SK-N-SH treated with all-trans-retinoic acid at 6 μM for 48 hours (cell line): ENCODE measurements around the gene C2CD3.

Experiments used
- ATAC-seq: fragments of 200-7000 bp; cut with Tn5 transposase; 3 replicates; pipeline ENCODE4 v1.9.1; 2020; ENCODE audit warnings: mild to moderate bottlenecking, moderate library complexity
- ARNTL ChIP-seq: fragments of 450-650 bp; formaldehyde crosslinking; IDR thresholded peaks from 2 replicates; pipeline ENCODE4 v1.5.0; 2020; ENCODE audit warnings: low read depth, mild to moderate bottlenecking, moderate library complexity, borderline replicate concordance
- BACH2 ChIP-seq: fragments of 250-450 bp; sonication (Bioruptor Pico); IDR thresholded peaks from 2 replicates; pipeline ENCODE4 v1.9.0; 2021; ENCODE audit warnings: mild to moderate bottlenecking, borderline replicate concordance
- CSDC2 ChIP-seq: fragments of 250-450 bp; sonication (Bioruptor Pico); IDR thresholded peaks from 2 replicates; pipeline ENCODE4 v1.5.0; 2020; ENCODE audit warnings: mild to moderate bottlenecking, moderate library complexity
- ESRRG ChIP-seq: fragments of 250-450 bp; sonication (Bioruptor Pico); IDR thresholded peaks from 2 replicates; pipeline ENCODE4 v1.6.1; 2021; ENCODE audit warnings: mild to moderate bottlenecking
- GLIS3 ChIP-seq: fragments of 250-450 bp; sonication (Bioruptor Pico); IDR thresholded peaks from 2 replicates; pipeline ENCODE4 v1.5.0; 2020; ENCODE audit warnings: mild to moderate bottlenecking, moderate library complexity
- ISL1 ChIP-seq: fragments of 250-450 bp; sonication (Bioruptor Pico); IDR thresholded peaks from 2 replicates; pipeline ENCODE4 v2.1.2; 2022; ENCODE audit warnings: mild to moderate bottlenecking, moderate library complexity
- PPARA ChIP-seq: fragments of 250-450 bp; sonication (Bioruptor Pico); IDR thresholded peaks from 2 replicates; pipeline ENCODE4 v1.5.0; 2020; ENCODE audit warnings: mild to moderate bottlenecking, borderline replicate concordance
- RARB ChIP-seq: fragments of 250-450 bp; sonication (Bioruptor Pico); IDR thresholded peaks from 2 replicates; pipeline ENCODE4 v1.8.0; 2021; ENCODE audit warnings: mild to moderate bottlenecking, moderate library complexity
- SNAI2 ChIP-seq: fragments of 250-450 bp; sonication (Bioruptor Pico); IDR thresholded peaks from 2 replicates; pipeline ENCODE4 v1.5.0; 2020; ENCODE audit warnings: mild to moderate bottlenecking, moderate library complexity
- TCF4 ChIP-seq: fragments of 250-450 bp; sonication (Bioruptor Pico); IDR thresholded peaks from 2 replicates; pipeline ENCODE4 v1.8.0; 2021; ENCODE audit warnings: mild to moderate bottlenecking, moderate library complexity, borderline replicate concordance
- TOX ChIP-seq: fragments of 250-450 bp; sonication (Bioruptor Pico); IDR thresholded peaks from 2 replicates; pipeline ENCODE4 v1.8.0; 2021; ENCODE audit warnings: mild to moderate bottlenecking, moderate library complexity, borderline replicate concordance
- ZFP3 ChIP-seq: fragments of 250-450 bp; sonication (Bioruptor Pico); IDR thresholded peaks from 2 replicates; pipeline ENCODE4 v1.5.0; 2020; ENCODE audit warnings: mild to moderate bottlenecking, moderate library complexity
- ZNF565 ChIP-seq: fragments of 450-650 bp; formaldehyde crosslinking; conservative IDR thresholded peaks from 2 replicates; pipeline ENCODE4 v1.5.0; 2020; ENCODE audit warnings: low read depth, mild to moderate bottlenecking, moderate library complexity
- ZNF8 ChIP-seq: fragments of 450-650 bp; formaldehyde crosslinking; IDR thresholded peaks from 2 replicates; pipeline ENCODE4 v1.5.0; 2020; ENCODE audit warnings: mild to moderate bottlenecking, moderate library complexity
- TF ChIP-seq, protein P1 (sequence below): fragments of 250-450 bp; sonication (Bioruptor Pico); IDR thresholded peaks from 2 replicates; pipeline ENCODE4 v1.8.0; 2020; ENCODE audit warnings: mild to moderate bottlenecking, moderate library complexity, borderline replicate concordance
- TF ChIP-seq, protein P2 (sequence below): fragments of 250-450 bp; sonication (Bioruptor Pico); IDR thresholded peaks from 2 replicates; pipeline ENCODE4 v1.5.1; 2020; ENCODE audit warnings: low read depth, mild to moderate bottlenecking, moderate library complexity
- TF ChIP-seq, protein P3 (sequence below): fragments of 250-450 bp; sonication (Bioruptor Pico); IDR thresholded peaks from 2 replicates; pipeline ENCODE4 v1.8.0; 2021; ENCODE audit warnings: low read depth, mild to moderate bottlenecking, moderate library complexity, borderline replicate concordance
- TF ChIP-seq, protein P4 (sequence below): fragments of 250-450 bp; sonication (Bioruptor Pico); IDR thresholded peaks from 2 replicates; pipeline ENCODE4 v1.5.1; 2021; ENCODE audit warnings: mild to moderate bottlenecking, moderate library complexity

The C2CD3 gene

DNA sequence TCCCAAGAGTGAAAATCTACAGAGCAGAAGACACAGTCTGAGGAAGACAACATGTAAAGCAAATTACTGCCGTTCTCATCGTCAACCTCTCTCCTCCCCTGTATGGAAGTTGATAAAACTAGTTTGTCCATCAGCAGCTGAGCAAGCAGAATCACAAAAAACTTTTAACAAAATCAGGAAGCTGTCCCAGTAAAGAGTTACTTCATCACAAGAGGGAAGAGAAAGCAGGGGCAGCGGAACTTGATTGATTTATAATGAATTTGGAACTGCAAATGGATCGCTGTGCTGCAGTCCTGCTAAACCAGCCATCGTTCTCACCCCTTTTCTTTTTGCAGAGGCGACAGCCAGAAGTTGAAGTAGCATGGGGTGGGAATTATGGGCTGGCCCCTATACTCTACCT is 148.3 kb downstream of the C2CD3 start:
- no peak for ATAC-seq
- TF ChIP-seq, protein P1, sequence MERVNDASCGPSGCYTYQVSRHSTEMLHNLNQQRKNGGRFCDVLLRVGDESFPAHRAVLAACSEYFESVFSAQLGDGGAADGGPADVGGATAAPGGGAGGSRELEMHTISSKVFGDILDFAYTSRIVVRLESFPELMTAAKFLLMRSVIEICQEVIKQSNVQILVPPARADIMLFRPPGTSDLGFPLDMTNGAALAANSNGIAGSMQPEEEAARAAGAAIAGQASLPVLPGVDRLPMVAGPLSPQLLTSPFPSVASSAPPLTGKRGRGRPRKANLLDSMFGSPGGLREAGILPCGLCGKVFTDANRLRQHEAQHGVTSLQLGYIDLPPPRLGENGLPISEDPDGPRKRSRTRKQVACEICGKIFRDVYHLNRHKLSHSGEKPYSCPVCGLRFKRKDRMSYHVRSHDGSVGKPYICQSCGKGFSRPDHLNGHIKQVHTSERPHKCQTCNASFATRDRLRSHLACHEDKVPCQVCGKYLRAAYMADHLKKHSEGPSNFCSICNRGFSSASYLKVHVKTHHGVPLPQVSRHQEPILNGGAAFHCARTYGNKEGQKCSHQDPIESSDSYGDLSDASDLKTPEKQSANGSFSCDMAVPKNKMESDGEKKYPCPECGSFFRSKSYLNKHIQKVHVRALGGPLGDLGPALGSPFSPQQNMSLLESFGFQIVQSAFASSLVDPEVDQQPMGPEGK (CRISPR knock-in tag): no peak
- TF ChIP-seq, protein P2, sequence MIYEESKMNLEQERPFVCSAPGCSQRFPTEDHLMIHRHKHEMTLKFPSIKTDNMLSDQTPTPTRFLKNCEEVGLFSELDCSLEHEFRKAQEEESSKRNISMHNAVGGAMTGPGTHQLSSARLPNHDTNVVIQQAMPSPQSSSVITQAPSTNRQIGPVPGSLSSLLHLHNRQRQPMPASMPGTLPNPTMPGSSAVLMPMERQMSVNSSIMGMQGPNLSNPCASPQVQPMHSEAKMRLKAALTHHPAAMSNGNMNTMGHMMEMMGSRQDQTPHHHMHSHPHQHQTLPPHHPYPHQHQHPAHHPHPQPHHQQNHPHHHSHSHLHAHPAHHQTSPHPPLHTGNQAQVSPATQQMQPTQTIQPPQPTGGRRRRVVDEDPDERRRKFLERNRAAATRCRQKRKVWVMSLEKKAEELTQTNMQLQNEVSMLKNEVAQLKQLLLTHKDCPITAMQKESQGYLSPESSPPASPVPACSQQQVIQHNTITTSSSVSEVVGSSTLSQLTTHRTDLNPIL (CRISPR knock-in tag): no peak

DNA sequence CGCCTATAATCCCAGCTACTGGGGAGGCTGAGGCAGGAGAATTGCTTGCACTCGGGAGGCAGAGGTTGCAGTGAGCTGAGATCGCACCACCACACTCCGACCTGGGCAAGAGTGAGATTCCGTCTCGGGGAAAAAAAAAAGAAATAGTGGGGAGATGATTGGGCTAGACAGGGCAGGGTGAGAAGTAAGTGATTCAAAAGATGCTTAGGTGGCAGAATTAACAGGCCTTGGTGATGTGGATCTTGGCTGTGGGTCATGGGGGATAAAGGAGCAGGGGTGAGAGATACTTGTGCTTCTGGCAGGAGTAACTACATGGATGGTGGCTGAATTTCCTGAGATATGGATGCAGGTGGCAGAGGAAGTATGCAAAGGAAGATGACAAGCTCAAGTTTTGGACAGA is 148.8 kb downstream of the C2CD3 start:
- no peak for ATAC-seq
- TF ChIP-seq, protein P2 (CRISPR knock-in tag): no peak
- TF ChIP-seq ZFP3 (CRISPR knock-in tag) (no peak), ESRRG (no peak), ZNF8 (no peak), BACH2 (CRISPR knock-in tag) (no peak), TOX (no peak), CSDC2 (no peak), GLIS3 (CRISPR knock-in tag) (no peak), ARNTL (CRISPR knock-in tag) (no peak), PPARA (CRISPR knock-in tag) (no peak)
- TF ChIP-seq, protein P1 (CRISPR knock-in tag): no peak
- TF ChIP-seq, protein P3, sequence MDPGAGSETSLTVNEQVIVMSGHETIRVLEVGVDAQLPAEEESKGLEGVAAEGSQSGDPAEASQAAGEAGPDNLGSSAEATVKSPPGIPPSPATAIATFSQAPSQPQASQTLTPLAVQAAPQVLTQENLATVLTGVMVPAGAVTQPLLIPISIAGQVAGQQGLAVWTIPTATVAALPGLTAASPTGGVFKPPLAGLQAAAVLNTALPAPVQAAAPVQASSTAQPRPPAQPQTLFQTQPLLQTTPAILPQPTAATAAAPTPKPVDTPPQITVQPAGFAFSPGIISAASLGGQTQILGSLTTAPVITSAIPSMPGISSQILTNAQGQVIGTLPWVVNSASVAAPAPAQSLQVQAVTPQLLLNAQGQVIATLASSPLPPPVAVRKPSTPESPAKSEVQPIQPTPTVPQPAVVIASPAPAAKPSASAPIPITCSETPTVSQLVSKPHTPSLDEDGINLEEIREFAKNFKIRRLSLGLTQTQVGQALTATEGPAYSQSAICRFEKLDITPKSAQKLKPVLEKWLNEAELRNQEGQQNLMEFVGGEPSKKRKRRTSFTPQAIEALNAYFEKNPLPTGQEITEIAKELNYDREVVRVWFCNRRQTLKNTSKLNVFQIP (CRISPR knock-in tag): no peak
- TF ChIP-seq, protein P4, sequence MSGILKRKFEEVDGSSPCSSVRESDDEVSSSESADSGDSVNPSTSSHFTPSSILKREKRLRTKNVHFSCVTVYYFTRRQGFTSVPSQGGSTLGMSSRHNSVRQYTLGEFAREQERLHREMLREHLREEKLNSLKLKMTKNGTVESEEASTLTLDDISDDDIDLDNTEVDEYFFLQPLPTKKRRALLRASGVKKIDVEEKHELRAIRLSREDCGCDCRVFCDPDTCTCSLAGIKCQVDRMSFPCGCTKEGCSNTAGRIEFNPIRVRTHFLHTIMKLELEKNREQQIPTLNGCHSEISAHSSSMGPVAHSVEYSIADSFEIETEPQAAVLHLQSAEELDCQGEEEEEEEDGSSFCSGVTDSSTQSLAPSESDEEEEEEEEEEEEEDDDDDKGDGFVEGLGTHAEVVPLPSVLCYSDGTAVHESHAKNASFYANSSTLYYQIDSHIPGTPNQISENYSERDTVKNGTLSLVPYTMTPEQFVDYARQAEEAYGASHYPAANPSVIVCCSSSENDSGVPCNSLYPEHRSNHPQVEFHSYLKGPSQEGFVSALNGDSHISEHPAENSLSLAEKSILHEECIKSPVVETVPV (CRISPR knock-in tag): no peak

DNA sequence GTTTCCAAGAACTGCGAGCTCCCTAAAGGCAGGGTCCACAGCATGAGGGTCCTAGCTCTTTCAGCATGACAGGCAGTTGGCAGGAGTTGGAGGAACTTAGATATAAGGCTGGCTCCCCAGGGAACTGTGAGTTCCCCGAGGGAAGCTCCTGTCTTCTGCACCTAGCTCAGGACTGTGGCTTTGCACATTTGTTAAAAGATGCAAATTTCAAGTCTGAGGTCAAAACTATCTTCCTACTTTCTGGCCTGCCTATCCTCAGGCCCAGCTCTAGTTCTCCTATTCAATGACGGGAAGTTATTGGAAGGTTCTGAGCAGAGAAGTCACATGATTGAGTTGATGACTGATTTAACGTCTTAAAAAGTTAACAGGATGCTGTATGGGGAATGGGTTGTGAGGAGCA is 150.3 kb downstream of the C2CD3 start:
- no peak for ATAC-seq
- TF ChIP-seq TOX (no peak), TCF4 (CRISPR knock-in tag) (no peak), ISL1 (CRISPR knock-in tag) (no peak), PPARA (CRISPR knock-in tag) (no peak), ZFP3 (CRISPR knock-in tag) (no peak), ARNTL (CRISPR knock-in tag) (no peak), ZNF565 (no peak), SNAI2 (CRISPR knock-in tag) (no peak), RARB (CRISPR knock-in tag) (no peak)
- TF ChIP-seq, protein P4 (CRISPR knock-in tag): no peak
- TF ChIP-seq, protein P3 (CRISPR knock-in tag): no peak
- TF ChIP-seq, protein P1 (CRISPR knock-in tag): no peak
